ENCODE measurements around the gene CCDC33. TPM values are rescaled to one million over a fixed set of nuclear protein-coding genes. Genes with fewer than 3 reads are reported as not detected.

CCDC33 gene
- total and polyA plus RNA-seq, 10 donors = 0.08 TPM; not detected in 9

GRCh38 chr15:74276560-74276959, 40.4 kb downstream of the CCDC33 start:
- DNase-seq = no peak
- Histone ChIP-seq H3K27ac (no peak overlapping the region), H3K9me3 (no peaks in the 10 kb centered on the region), H3K4me3 (no peak overlapping the region), H3K27me3 (replicated peaks in 1 of 7) (peaks cover 0 to 50% (median 0%) of the 10 kb centered on the region in 7 donors), H3K4me1 (no peaks in the 10 kb centered on the region), H3K36me3 (no peaks in the 10 kb centered on the region)
- 76 to 93% (median 83%) methylated on average over 3 of the region's 3 CpGs for WGBS, 5 donors
- TF ChIP-seq POLR2AphosphoS5 (IDR thresholded peaks at IDR 0.05) (no peak), CTCF (IDR thresholded peaks at IDR 0.05 in 8 of 11, conservative IDR thresholded peaks at IDR 0.05 in 3 of 11) (no peak), POLR2A (IDR thresholded peaks at IDR 0.05) (no peak)
- intact Hi-C loops (cut with DNase I; ENCODE audit: low total_unique reads) = no loop called here

- DNase-seq = no peak
- peaks cover 0 to 50% (median 0%) of the 10 kb centered on the region in 7 donors for H3K27me3 ChIP-seq (replicated peaks in 1 of 7)
- WGBS, 5 donors = 76 to 80% (median 78%) methylated on average over 8 of the region's 8 CpGs
- no peaks in the 10 kb centered on the region for H3K4me1 ChIP-seq
- TF ChIP-seq POLR2AphosphoS5 (IDR thresholded peaks at IDR 0.05) = no peak
- no peak for TF ChIP-seq POLR2A (IDR thresholded peaks at IDR 0.05)
- no peak for TF ChIP-seq CTCF (IDR thresholded peaks at IDR 0.05 in 8 of 11, conservative IDR thresholded peaks at IDR 0.05 in 3 of 11)
- intact Hi-C loops (cut with DNase I; ENCODE audit: low total_unique reads) = no loop called here
- no peak overlapping the region for H3K27ac ChIP-seq
- no peaks in the 10 kb centered on the region for H3K36me3 ChIP-seq
- no peak overlapping the region for H3K4me3 ChIP-seq
- H3K9me3 ChIP-seq = no peaks in the 10 kb centered on the region
Observed at GRCh38 chr15:74277242-74277810, 41.2 kb downstream of the CCDC33 start.

GRCh38 chr15:74278207-74278606, 42.1 kb downstream of the CCDC33 start:
- intact Hi-C loops (cut with DNase I; ENCODE audit: low total_unique reads) = no loop called here
- no peaks in the 10 kb centered on the region for H3K4me1 ChIP-seq
- no peak overlapping the region for H3K27ac ChIP-seq
- WGBS, 5 donors = 43 to 88% (median 67%) methylated on average over 1 to 8 of the region's 8 CpGs
- H3K9me3 ChIP-seq = no peaks in the 10 kb centered on the region
- H3K27me3 ChIP-seq (replicated peaks in 1 of 7) = peaks cover 0 to 57% (median 0%) of the 10 kb centered on the region in 7 donors
- TF ChIP-seq POLR2AphosphoS5 (IDR thresholded peaks at IDR 0.05) (no peak), POLR2A (IDR thresholded peaks at IDR 0.05) (no peak), CTCF (IDR thresholded peaks at IDR 0.05 in 8 of 11, conservative IDR thresholded peaks at IDR 0.05 in 3 of 11) (no peak)
- H3K36me3 ChIP-seq = no peaks in the 10 kb centered on the region
- no peak for DNase-seq
- no peak overlapping the region for H3K4me3 ChIP-seq

GRCh38 chr15:74281147-74282133, 45.3 kb downstream of the CCDC33 start:
- Histone ChIP-seq H3K27ac (no peak overlapping the region), H3K27me3 (replicated peaks in 1 of 7) (peaks cover 0 to 71% (median 0%) of the 10 kb centered on the region in 7 donors), H3K4me1 (no peaks in the 10 kb centered on the region), H3K36me3 (no peaks in the 10 kb centered on the region), H3K4me3 (no peak overlapping the region), H3K9me3 (no peaks in the 10 kb centered on the region)
- no peak for TF ChIP-seq POLR2AphosphoS5 (IDR thresholded peaks at IDR 0.05)
- TF ChIP-seq CTCF (IDR thresholded peaks at IDR 0.05 in 8 of 11, conservative IDR thresholded peaks at IDR 0.05 in 3 of 11) = no peak
- no peak for TF ChIP-seq POLR2A (IDR thresholded peaks at IDR 0.05)
- intact Hi-C loops (cut with DNase I; ENCODE audit: low total_unique reads) = no loop called here
- no peak for DNase-seq
- 57 to 78% (median 67%) methylated on average over 8 of the region's 8 CpGs for WGBS, 5 donors

Data from spleen (tissue), 11 donors.